GDM1 (cell line): ENCODE measurements around the gene HHATL.
A peak's percentile ranks its signal among the peaks of the same experiment; 100 is the strongest.

ENCODE experiments used
- DNase-seq: peaks from one replicate; lab custom pipeline; 2025; lab: John Stamatoyannopoulos, UW

Gene HHATL

GRCh38 chr3:42652611-42653302 lies 49.8 kb downstream of the HHATL start:
- peak; percentile 71 for DNase-seq

GRCh38 chr3:42652251-42652610 lies 50.4 kb downstream of the HHATL start:
- no peak for DNase-seq

- DNase-seq, result no peak
Measured at GRCh38 chr3:42651248-42652091, 51.1 kb downstream of the HHATL start.

GRCh38 chr3:42649783-42650182 lies 52.8 kb downstream of the HHATL start:
- no peak for DNase-seq

GRCh38 chr3:42649006-42649405 lies 53.6 kb downstream of the HHATL start:
- no peak for DNase-seq

- DNase-seq, result no peak
Measured at GRCh38 chr3:42647821-42648459, 54.7 kb downstream of the HHATL start.
